IMR-90 (cell line): ENCODE measurements around the gene CFAP210. TPM values are rescaled to one million over a fixed set of nuclear protein-coding genes. Genes with fewer than 3 reads are reported as not detected.

Experiments
- ATAC-seq: fragments of 200-7000 bp; cut with Tn5 transposase; 2 replicates; pipeline ENCODE4 v1.9.1; 2020; ENCODE audit warnings: low read depth, mild to moderate bottlenecking, moderate library complexity
- BruUV-seq: library from RNA; stranded (reverse); fragments of 400-500 nt; replicated peaks from 2 replicates; lab custom pipeline; 2021; lab: Mats Ljungman, UMichigan
- CTCF ChIA-PET: fragments of 300-600 bp; formaldehyde crosslinking; extraction: SDS; loops from one replicate; lab custom pipeline; 2021; ENCODE audit warnings: antibody characterized with exemption; lab: Yijun Ruan, JAX
- POLR2A ChIA-PET: fragments of 300-600 bp; sonication (Branson Sonifier 250); formaldehyde crosslinking; loops from one replicate; lab custom pipeline; 2022; ENCODE audit warnings: antibody characterized with exemption; ENCODE audit not compliant: unreplicated experiment; lab: Charles Lee
- DNase-seq: peaks from one replicate; pipeline ENCODE4 v3.0.0; 2013
- H2AFZ ChIP-seq: replicated peaks from 2 replicates; pipeline ENCODE3; 2013; ENCODE audit warnings: low read length, mild to moderate bottlenecking; ENCODE audit not compliant: poor library complexity
- H2AK5ac ChIP-seq: 2 replicates; pipeline ENCODE4 v1.6.1; 2013; ENCODE audit warnings: low read depth, low read length, inconsistent platforms
- H2AK9ac ChIP-seq: replicated peaks from 2 replicates; pipeline ENCODE3; 2013; ENCODE audit warnings: mild to moderate bottlenecking, low read depth, low read length, moderate library complexity; ENCODE audit not compliant: poor library complexity
- H2BK120ac ChIP-seq: 2 replicates; pipeline ENCODE4 v1.6.1; 2013; ENCODE audit warnings: low read depth, low read length, inconsistent platforms
- H2BK15ac ChIP-seq: 3 replicates; pipeline ENCODE4 v1.6.1; 2013; ENCODE audit warnings: low read depth, low read length, inconsistent platforms
- H2BK20ac ChIP-seq: 2 replicates; pipeline ENCODE4 v1.6.1; 2013; ENCODE audit warnings: low read depth, mild to moderate bottlenecking, inconsistent platforms, low read length, moderate library complexity
- H2BK5ac ChIP-seq: 2 replicates; pipeline ENCODE4 v1.6.1; 2013; ENCODE audit warnings: mild to moderate bottlenecking, low read depth, low read length, inconsistent platforms; ENCODE audit not compliant: poor library complexity, severe bottlenecking
- H3K14ac ChIP-seq: replicated peaks from 2 replicates; pipeline ENCODE4 v1.6.1; 2013; ENCODE audit warnings: low read depth, low read length, inconsistent platforms
- H3K18ac ChIP-seq: 2 replicates; pipeline ENCODE4 v1.6.1; 2013; ENCODE audit warnings: low read depth, low read length, control low read depth
- H3K23ac ChIP-seq: 2 replicates; pipeline ENCODE4 v1.6.1; 2013; ENCODE audit warnings: low read depth, low read length, inconsistent platforms
- H3K27ac ChIP-seq: 2 replicates; pipeline ENCODE4 v1.5.1; 2013; ENCODE audit warnings: mild to moderate bottlenecking, control low read depth, low read length; ENCODE audit not compliant: insufficient read depth
- H3K27me3 ChIP-seq: 2 replicates; pipeline ENCODE4 v1.6.1; 2013; ENCODE audit warnings: low read length; ENCODE audit not compliant: control insufficient read depth, insufficient read depth
- H3K36me3 ChIP-seq: 2 replicates; pipeline ENCODE4 v1.6.1; 2013; ENCODE audit warnings: low read length, mixed read lengths; ENCODE audit not compliant: control insufficient read depth, insufficient read depth
- H3K4ac ChIP-seq: 2 replicates; pipeline ENCODE4 v1.6.1; 2013; ENCODE audit warnings: low read depth, low read length, inconsistent platforms
- H3K4me1 ChIP-seq: 2 replicates; pipeline ENCODE4 v1.6.1; 2013; ENCODE audit warnings: low read length, mixed read lengths; ENCODE audit not compliant: control insufficient read depth, insufficient read depth
- H3K4me2 ChIP-seq: 2 replicates; pipeline ENCODE4 v1.6.1; 2013; ENCODE audit warnings: low read depth, mild to moderate bottlenecking, control low read depth, low read length, moderate library complexity
- H3K4me3 ChIP-seq: 2 replicates; pipeline ENCODE4 v1.5.1; 2013; ENCODE audit warnings: low read depth, mild to moderate bottlenecking, control low read depth, low read length, moderate library complexity; ENCODE audit not compliant: insufficient read depth
- H3K56ac ChIP-seq: 2 replicates; pipeline ENCODE4 v1.6.1; 2013; ENCODE audit warnings: low read length, inconsistent platforms; ENCODE audit not compliant: insufficient read depth; ENCODE audit errors: extremely low read depth
- H3K79me1 ChIP-seq, 2 experiments: 2 replicates each; pipeline ENCODE4 v1.6.1; 2013; ENCODE audit warnings: low read length in 2 of 2, inconsistent platforms in 1 of 2, low read depth in 1 of 2
- H3K9ac ChIP-seq: 2 replicates; pipeline ENCODE4 v1.6.1; 2013; ENCODE audit warnings: low read depth, low read length, control low read depth
- H3K9me1 ChIP-seq: 2 replicates; pipeline ENCODE4 v1.6.1; 2013; ENCODE audit warnings: low read length, inconsistent platforms; ENCODE audit not compliant: insufficient read depth
- H3K9me3 ChIP-seq: 2 replicates; pipeline ENCODE4 v1.6.1; 2013; ENCODE audit warnings: low read length; ENCODE audit not compliant: control insufficient read depth, insufficient read depth
- H4K20me1 ChIP-seq: 2 replicates; pipeline ENCODE4 v1.6.1; 2013; ENCODE audit warnings: low read length, inconsistent platforms; ENCODE audit not compliant: insufficient read depth
- H4K5ac ChIP-seq: 2 replicates; pipeline ENCODE4 v1.6.1; 2013; ENCODE audit warnings: mild to moderate bottlenecking, low read depth, low read length, control low read depth
- H4K8ac ChIP-seq, 2 experiments: 2 replicates each; pipeline ENCODE4 v1.6.1; 2013; ENCODE audit warnings: low read depth in 2 of 2, low read length in 2 of 2, control low read depth in 1 of 2, inconsistent platforms in 1 of 2
- H4K91ac ChIP-seq: 2 replicates; pipeline ENCODE4 v1.6.1; 2013; ENCODE audit warnings: low read depth, low read length, inconsistent platforms; ENCODE audit not compliant: insufficient read depth
- CHD1 ChIP-seq: IDR thresholded peaks from 2 replicates; pipeline ENCODE4 v1.6.1; 2012; ENCODE audit warnings: low read depth, low read length, improper control_type of control experiment
- MXI1 ChIP-seq: IDR thresholded peaks from 2 replicates; pipeline ENCODE4 v1.6.1; 2012; ENCODE audit warnings: low read depth, mild to moderate bottlenecking, low read length, moderate library complexity, borderline replicate concordance
- NFE2L2 ChIP-seq: fragments of 150-350 bp; IDR thresholded peaks from 2 replicates; pipeline ENCODE4 v1.6.1; 2016; ENCODE audit warnings: low read depth, mild to moderate bottlenecking, low read length
- POLR2A ChIP-seq: IDR thresholded peaks from 2 replicates; pipeline ENCODE4 v1.6.1; 2012; ENCODE audit warnings: mild to moderate bottlenecking, low read depth, low read length
- SMC3 ChIP-seq: fragments of 150-350 bp; IDR thresholded peaks from 2 replicates; pipeline ENCODE4 v1.6.1; 2016; ENCODE audit warnings: low read depth, mild to moderate bottlenecking, antibody characterized with exemption, low read length, moderate library complexity
- WGBS, 2 experiments: methylation state at CpG; one replicate each; pipeline versions ENCODE4 v1.1.5 to v1.1.7; 2013; ENCODE audit warnings: missing lambda C conversion rate in 2 of 2; ENCODE audit not compliant: insufficient read length in 1 of 2; ENCODE audit errors: extremely low coverage in 2 of 2; 5-methylcytosine and 5-hydroxymethylcytosine counted together
- dilution Hi-C: fragments of 300-500 bp; cut with HindIII; formaldehyde crosslinking; loops from one replicate; pipeline ENCODE4 v1.14.3; 2018; ENCODE audit warnings: low sequenced_read_pairs; ENCODE audit not compliant: unreplicated experiment
- in situ Hi-C: fragments of 300-500 bp; cut with MboI; formaldehyde crosslinking; loops from 3 replicates; pipeline ENCODE4 v1.14.3; 2019; ENCODE audit warnings: low sequenced_read_pairs, inconsistent platforms, mixed read lengths
- intact Hi-C: fragments of 100-400 bp; cut with micrococcal nuclease; formaldehyde crosslinking; loops from 2 replicates; pipeline ENCODE4 v1.10.0; 2022
- polyA plus RNA-seq, 3 experiments: library from polyadenylated mRNA; depleted of rRNA; stranded (reverse); fragments of >200 nt; gene quantifications; 2 replicates each; pipeline ENCODE4 v1.2.3, GENCODE V29; 2012; ENCODE audit warnings: low replicate concordance in 1 of 3
- total RNA-seq: library from RNA; depleted of rRNA; stranded (reverse); fragments of >200 nt; gene quantifications from 2 replicates; pipeline ENCODE4 v1.2.3, GENCODE V29; 2012
- TF ChIP-seq, protein P1 (sequence below): conservative IDR thresholded peaks from 2 replicates; pipeline ENCODE4 v1.5.1; 2012; ENCODE audit warnings: mild to moderate bottlenecking, low read depth, low read length, improper control_type of control experiment

The CFAP210 gene
- total and polyA plus RNA-seq, 2 of the 4 experiments (the other 2 are of a cell fraction): not detected

DNA sequence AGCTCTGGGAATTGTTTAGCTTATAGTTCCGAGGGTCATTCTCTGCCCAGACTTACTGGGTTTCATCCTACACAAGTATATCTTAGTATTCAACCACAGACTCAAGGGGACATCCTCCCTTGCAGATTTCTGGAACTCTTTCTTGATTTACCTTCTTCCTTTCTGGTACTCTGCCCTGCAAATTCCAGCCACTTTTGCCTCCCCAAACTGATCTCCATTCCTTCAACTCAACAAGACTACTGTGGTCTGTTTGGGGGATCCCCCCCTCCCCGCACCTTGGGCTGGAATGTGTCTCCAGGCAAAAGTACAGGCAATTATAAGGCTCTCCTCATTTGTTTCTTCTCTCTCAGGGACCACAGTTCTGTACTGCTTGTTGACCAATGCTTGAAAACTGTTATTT lies 13.4 kb upstream of the CFAP210 start:
- CTCF ChIA-PET: interaction anchor here (0.6 kb wide), 1 partner anchor 51 kb away, joined by 3 read pairs; no protein-coding TSS in a partner anchor
- Histone ChIP-seq H3K36me3 (peaks cover 3% of the 10 kb centered on the region), H3K18ac (no peak overlapping the region), H2AFZ (no peak overlapping the region), H3K4ac (no peak overlapping the region; the same call in 1 of the 2 replicates), H3K56ac (no peak overlapping the region), H3K14ac (no peak overlapping the region), H3K9ac (no peak overlapping the region), H3K27ac (no peak overlapping the region), H3K9me1 (peaks cover 8% of the 10 kb centered on the region; the same call in 1 of the 2 replicates), H2AK5ac (no peak overlapping the region), H4K8ac (no peak overlapping the region), H2BK120ac (no peak overlapping the region), H4K91ac (no peak overlapping the region), H3K23ac (no peak overlapping the region), H3K4me3 (no peak overlapping the region), H2BK20ac (no peak overlapping the region), H2BK15ac (no peak overlapping the region), H3K4me1 (peaks cover 4% of the 10 kb centered on the region), H4K5ac (no peak overlapping the region), H2AK9ac (no peak overlapping the region), H3K79me1 (no peaks in the 10 kb centered on the region), H3K27me3 (no peaks in the 10 kb centered on the region), H3K9me3 (no peaks in the 10 kb centered on the region), H4K20me1 (no peaks in the 10 kb centered on the region), H3K4me2 (no peak overlapping the region), H2BK5ac (no peak overlapping the region)
- dilution Hi-C loops (no loop called here), in situ Hi-C loops (no loop called here), intact Hi-C loops (no loop called here)
- no peak for ATAC-seq
- no CpG with 5 or more reads among the region's 2 CpGs for WGBS, 2 experiments
- TF ChIP-seq POLR2A (no peak), CHD1 (no peak), NFE2L2 (no peak), MXI1 (no peak), SMC3 (no peak)
- TF ChIP-seq, protein P1, sequence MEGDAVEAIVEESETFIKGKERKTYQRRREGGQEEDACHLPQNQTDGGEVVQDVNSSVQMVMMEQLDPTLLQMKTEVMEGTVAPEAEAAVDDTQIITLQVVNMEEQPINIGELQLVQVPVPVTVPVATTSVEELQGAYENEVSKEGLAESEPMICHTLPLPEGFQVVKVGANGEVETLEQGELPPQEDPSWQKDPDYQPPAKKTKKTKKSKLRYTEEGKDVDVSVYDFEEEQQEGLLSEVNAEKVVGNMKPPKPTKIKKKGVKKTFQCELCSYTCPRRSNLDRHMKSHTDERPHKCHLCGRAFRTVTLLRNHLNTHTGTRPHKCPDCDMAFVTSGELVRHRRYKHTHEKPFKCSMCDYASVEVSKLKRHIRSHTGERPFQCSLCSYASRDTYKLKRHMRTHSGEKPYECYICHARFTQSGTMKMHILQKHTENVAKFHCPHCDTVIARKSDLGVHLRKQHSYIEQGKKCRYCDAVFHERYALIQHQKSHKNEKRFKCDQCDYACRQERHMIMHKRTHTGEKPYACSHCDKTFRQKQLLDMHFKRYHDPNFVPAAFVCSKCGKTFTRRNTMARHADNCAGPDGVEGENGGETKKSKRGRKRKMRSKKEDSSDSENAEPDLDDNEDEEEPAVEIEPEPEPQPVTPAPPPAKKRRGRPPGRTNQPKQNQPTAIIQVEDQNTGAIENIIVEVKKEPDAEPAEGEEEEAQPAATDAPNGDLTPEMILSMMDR: no peak
- BruUV-seq: no TSS peak
- POLR2A ChIA-PET: no interaction called here
- DNase-seq: no peak
